GM23338 (cell line): ENCODE results near the gene ANKRD2. TPM values are rescaled to one million over a fixed set of nuclear protein-coding genes. Genes with fewer than 3 reads are reported as not detected.

ENCODE experiments used
- ATAC-seq: fragments of 200-7000 bp; cut with Tn5 transposase; 3 replicates; pipeline ENCODE4 v1.9.1; 2020
- DNase-seq: peaks from one replicate; pipeline ENCODE4 v3.0.0-alpha.2; 2015; ENCODE audit warnings: low spot score
- H2AFZ ChIP-seq: fragments of 200-600 bp; sonication (generic); 2 replicates; pipeline ENCODE4 v1.8.0; 2016; ENCODE audit warnings: antibody characterized with exemption, mild to moderate bottlenecking, moderate library complexity
- H3F3A ChIP-seq: fragments of 200-600 bp; sonication (generic); replicated peaks from 2 replicates; pipeline ENCODE4 v1.8.0; 2017; ENCODE audit warnings: antibody characterized with exemption, mixed run types, low read depth
- H3K27ac ChIP-seq: fragments of 200-600 bp; sonication (generic); 2 replicates; pipeline ENCODE4 v1.6.1; 2016; ENCODE audit warnings: low read depth
- H3K27me3 ChIP-seq: fragments of 200-600 bp; sonication (generic); 2 replicates; pipeline ENCODE4 v1.8.0; 2016; ENCODE audit warnings: mild to moderate bottlenecking, mixed run types, moderate library complexity; ENCODE audit not compliant: insufficient read depth
- H3K36me3 ChIP-seq: fragments of 200-600 bp; sonication (generic); 2 replicates; pipeline ENCODE4 v1.8.0; 2016; ENCODE audit warnings: mild to moderate bottlenecking; ENCODE audit not compliant: insufficient read depth
- H3K4me1 ChIP-seq: fragments of 200-600 bp; sonication (generic); 2 replicates; pipeline ENCODE4 v1.8.0; 2016; ENCODE audit warnings: mild to moderate bottlenecking, moderate library complexity; ENCODE audit not compliant: insufficient read depth
- H3K4me2 ChIP-seq: fragments of 200-600 bp; sonication (generic); 2 replicates; pipeline ENCODE4 v1.7.1; 2017; ENCODE audit warnings: mixed run types
- H3K4me3 ChIP-seq: fragments of 200-600 bp; sonication (generic); 2 replicates; pipeline ENCODE4 v1.6.1; 2016; ENCODE audit warnings: mixed run types
- H3K79me2 ChIP-seq: fragments of 200-600 bp; sonication (generic); replicated peaks from 2 replicates; pipeline ENCODE4 v1.8.0; 2017; ENCODE audit warnings: mild to moderate bottlenecking; ENCODE audit not compliant: insufficient read depth
- H3K9me2 ChIP-seq: fragments of 200-600 bp; sonication (generic); 2 replicates; pipeline ENCODE4 v1.8.0; 2017; ENCODE audit not compliant: insufficient read depth
- H4K20me1 ChIP-seq: fragments of 200-600 bp; sonication (generic); replicated peaks from 2 replicates; pipeline ENCODE4 v1.8.0; 2017; ENCODE audit warnings: mild to moderate bottlenecking; ENCODE audit not compliant: insufficient read depth
- H3K27ac Mint-ChIP-seq: 2 replicates; pipeline ENCODE4 v1.8.0; 2020; ENCODE audit warnings: inconsistent platforms, mild to moderate bottlenecking, moderate library complexity, mixed read lengths
- H3K27me3 Mint-ChIP-seq: 3 replicates; pipeline ENCODE4 v1.8.0; 2022; ENCODE audit warnings: low read depth, mild to moderate bottlenecking, moderate library complexity, mixed read lengths, inconsistent platforms; ENCODE audit not compliant: insufficient read depth, poor library complexity
- H3K36me3 Mint-ChIP-seq: 3 replicates; pipeline ENCODE4 v1.8.0; 2021; ENCODE audit warnings: low read depth, mild to moderate bottlenecking, inconsistent platforms, moderate library complexity, mixed read lengths
- H3K4me1 Mint-ChIP-seq: 3 replicates; pipeline ENCODE4 v1.8.0; 2020; ENCODE audit warnings: mild to moderate bottlenecking, inconsistent platforms, mixed read lengths
- H3K4me3 Mint-ChIP-seq: 3 replicates; pipeline ENCODE4 v1.8.0; 2021; ENCODE audit warnings: moderate library complexity, mild to moderate bottlenecking, inconsistent platforms, mixed read lengths
- H3K9me3 Mint-ChIP-seq: 3 replicates; pipeline ENCODE4 v1.8.0; 2020; ENCODE audit warnings: moderate library complexity, mild to moderate bottlenecking, inconsistent platforms, mixed read lengths
- CREB1 ChIP-seq: fragments of 250-450 bp; sonication (Bioruptor Pico); IDR thresholded peaks from 2 replicates; pipeline ENCODE4 v1.5.0; 2020; ENCODE audit warnings: low read depth, mild to moderate bottlenecking, moderate library complexity
- ETS1 ChIP-seq: IDR thresholded peaks from 2 replicates; pipeline ENCODE4 v1.6.1; 2016; ENCODE audit warnings: antibody characterized with exemption
- JUNB ChIP-seq: IDR thresholded peaks from one replicate; pipeline ENCODE4 v1.6.1; 2016; ENCODE audit warnings: antibody characterized with exemption; ENCODE audit not compliant: unreplicated experiment
- POLR2AphosphoS5 ChIP-seq: IDR thresholded peaks from 2 replicates; pipeline ENCODE4 v1.6.1; 2016; ENCODE audit warnings: antibody characterized with exemption, low read depth
- ZNF114 ChIP-seq: fragments of 250-450 bp; sonication (Bioruptor Pico); IDR thresholded peaks from 2 replicates; pipeline ENCODE4 v1.5.0; 2020; ENCODE audit warnings: mild to moderate bottlenecking, moderate library complexity
- ZNF331 ChIP-seq: fragments of 250-450 bp; sonication (Bioruptor Pico); IDR thresholded peaks from 2 replicates; pipeline ENCODE4 v1.5.0; 2020; ENCODE audit warnings: low read depth, mild to moderate bottlenecking, moderate library complexity
- polyA plus RNA-seq: library from polyadenylated mRNA; unstranded; fragments of >200 nt; fragmentation: Nextera tagmentation; extraction: Ambion mirVana; gene quantifications from 2 replicates; pipeline ENCODE4 v1.2.1, GENCODE V29; 2016
- total RNA-seq: library from RNA; depleted of rRNA; stranded (reverse); fragments of >200 nt; shearing (Covaris generic); gene quantifications from 2 replicates; pipeline ENCODE4 v1.2.3, GENCODE V29; 2014
- TF ChIP-seq, protein P1 (sequence below): fragments of 250-450 bp; sonication (Bioruptor Pico); IDR thresholded peaks from 2 replicates; pipeline ENCODE4 v1.5.0; 2020; ENCODE audit warnings: mild to moderate bottlenecking, moderate library complexity

Gene ANKRD2
- total and polyA plus RNA-seq, 2 experiments from 2014 or later, result not detected

DNA sequence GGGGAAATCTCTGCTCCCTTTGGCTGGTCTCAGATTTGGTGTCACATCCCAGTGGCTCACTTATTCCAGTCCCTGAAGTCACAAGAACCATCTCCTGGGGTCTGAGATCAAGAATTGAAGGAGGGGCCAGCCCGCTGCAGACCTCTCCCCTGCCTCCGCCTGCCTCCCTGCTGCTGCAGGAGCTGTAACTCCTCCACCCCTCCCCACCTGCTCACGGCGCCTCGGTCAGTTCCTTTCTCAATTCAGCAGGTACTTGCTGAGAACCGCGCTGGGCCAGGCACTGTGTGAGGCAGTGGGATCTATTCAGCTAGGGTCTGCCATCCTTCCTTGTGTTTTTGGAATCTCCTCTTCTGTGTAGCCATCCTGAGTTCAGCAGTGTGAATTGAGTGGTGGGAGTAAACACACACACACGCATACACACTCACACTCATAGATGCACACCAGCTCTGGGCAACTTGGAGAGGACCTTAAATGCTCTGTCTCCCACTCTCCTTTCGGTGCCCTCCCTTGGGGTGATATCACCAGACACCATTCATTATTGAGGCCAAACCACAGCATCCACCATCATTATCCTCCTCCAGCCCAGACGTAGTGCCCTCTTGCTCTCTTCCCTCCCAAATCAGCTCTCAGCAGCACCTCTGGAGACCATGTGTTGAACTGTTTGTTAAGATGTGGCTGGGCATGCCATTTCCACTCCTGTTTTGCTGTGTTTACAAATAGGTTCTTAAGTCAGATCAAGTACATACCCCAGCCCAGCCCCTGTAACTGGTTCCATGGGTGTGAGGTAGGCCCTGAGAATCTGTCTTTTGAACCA lies 22.0 kb upstream of the ANKRD2 start (continued):
- TF ChIP-seq, protein P1, sequence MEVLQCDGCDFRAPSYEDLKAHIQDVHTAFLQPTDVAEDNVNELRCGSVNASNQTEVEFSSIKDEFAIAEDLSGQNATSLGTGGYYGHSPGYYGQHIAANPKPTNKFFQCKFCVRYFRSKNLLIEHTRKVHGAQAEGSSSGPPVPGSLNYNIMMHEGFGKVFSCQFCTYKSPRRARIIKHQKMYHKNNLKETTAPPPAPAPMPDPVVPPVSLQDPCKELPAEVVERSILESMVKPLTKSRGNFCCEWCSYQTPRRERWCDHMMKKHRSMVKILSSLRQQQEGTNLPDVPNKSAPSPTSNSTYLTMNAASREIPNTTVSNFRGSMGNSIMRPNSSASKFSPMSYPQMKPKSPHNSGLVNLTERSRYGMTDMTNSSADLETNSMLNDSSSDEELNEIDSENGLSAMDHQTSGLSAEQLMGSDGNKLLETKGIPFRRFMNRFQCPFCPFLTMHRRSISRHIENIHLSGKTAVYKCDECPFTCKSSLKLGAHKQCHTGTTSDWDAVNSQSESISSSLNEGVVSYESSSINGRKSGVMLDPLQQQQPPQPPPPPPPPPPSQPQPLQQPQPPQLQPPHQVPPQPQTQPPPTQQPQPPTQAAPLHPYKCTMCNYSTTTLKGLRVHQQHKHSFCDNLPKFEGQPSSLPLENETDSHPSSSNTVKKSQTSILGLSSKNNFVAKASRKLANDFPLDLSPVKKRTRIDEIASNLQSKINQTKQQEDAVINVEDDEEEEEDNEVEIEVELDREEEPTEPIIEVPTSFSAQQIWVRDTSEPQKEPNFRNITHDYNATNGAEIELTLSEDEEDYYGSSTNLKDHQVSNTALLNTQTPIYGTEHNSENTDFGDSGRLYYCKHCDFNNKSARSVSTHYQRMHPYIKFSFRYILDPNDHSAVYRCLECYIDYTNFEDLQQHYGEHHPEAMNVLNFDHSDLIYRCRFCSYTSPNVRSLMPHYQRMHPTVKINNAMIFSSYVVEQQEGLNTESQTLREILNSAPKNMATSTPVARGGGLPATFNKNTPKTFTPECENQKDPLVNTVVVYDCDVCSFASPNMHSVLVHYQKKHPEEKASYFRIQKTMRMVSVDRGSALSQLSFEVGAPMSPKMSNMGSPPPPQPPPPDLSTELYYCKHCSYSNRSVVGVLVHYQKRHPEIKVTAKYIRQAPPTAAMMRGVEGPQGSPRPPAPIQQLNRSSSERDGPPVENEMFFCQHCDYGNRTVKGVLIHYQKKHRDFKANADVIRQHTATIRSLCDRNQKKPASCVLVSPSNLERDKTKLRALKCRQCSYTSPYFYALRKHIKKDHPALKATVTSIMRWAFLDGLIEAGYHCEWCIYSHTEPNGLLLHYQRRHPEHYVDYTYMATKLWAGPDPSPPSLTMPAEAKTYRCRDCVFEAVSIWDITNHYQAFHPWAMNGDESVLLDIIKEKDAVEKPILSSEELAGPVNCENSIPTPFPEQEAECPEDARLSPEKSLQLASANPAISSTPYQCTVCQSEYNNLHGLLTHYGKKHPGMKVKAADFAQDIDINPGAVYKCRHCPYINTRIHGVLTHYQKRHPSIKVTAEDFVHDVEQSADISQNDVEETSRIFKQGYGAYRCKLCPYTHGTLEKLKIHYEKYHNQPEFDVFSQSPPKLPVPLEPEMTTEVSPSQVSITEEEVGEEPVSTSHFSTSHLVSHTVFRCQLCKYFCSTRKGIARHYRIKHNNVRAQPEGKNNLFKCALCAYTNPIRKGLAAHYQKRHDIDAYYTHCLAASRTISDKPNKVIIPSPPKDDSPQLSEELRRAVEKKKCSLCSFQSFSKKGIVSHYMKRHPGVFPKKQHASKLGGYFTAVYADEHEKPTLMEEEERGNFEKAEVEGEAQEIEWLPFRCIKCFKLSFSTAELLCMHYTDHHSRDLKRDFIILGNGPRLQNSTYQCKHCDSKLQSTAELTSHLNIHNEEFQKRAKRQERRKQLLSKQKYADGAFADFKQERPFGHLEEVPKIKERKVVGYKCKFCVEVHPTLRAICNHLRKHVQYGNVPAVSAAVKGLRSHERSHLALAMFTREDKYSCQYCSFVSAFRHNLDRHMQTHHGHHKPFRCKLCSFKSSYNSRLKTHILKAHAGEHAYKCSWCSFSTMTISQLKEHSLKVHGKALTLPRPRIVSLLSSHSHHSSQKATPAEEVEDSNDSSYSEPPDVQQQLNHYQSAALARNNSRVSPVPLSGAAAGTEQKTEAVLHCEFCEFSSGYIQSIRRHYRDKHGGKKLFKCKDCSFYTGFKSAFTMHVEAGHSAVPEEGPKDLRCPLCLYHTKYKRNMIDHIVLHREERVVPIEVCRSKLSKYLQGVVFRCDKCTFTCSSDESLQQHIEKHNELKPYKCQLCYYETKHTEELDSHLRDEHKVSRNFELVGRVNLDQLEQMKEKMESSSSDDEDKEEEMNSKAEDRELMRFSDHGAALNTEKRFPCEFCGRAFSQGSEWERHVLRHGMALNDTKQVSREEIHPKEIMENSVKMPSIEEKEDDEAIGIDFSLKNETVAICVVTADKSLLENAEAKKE (CRISPR knock-in tag), result no peak
- TF ChIP-seq CREB1 (CRISPR knock-in tag) (no peak), POLR2AphosphoS5 (no peak), ZNF114 (CRISPR knock-in tag) (no peak)

DNA sequence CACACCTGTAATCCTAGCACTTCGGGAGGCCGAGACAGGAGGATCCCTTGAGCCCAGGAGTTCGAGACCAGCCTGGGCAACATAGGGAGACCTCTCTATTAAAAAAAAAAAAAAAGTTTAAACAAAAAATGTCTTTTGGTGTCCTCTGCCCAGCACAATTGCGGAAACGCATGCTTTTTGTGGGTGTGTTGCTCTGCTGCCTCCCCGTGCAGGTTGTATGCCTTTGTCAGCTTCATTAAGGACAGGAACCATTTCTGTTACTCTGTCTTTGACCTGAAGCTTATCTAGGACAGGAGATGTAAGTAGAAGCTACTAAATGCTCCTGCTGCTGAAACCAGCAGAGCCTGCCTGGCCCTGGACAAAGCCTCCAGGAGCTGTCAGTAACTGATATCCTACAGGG lies 21.3 kb upstream of the ANKRD2 start:
- Histone ChIP-seq H3K4me2 (no peak overlapping the region), H3K9me2 (no peaks in the 10 kb centered on the region), H3K27me3 (no peaks in the 10 kb centered on the region), H3K79me2 (peaks cover 2% of the 10 kb centered on the region), H3K4me3 (no peak overlapping the region), H3K4me1 (peaks cover 24% of the 10 kb centered on the region), H3K36me3 (no peaks in the 10 kb centered on the region), H4K20me1 (no peaks in the 10 kb centered on the region), H3K27ac (peak overlapping the region; percentile 87; the same call in 1 of the 2 replicates), H2AFZ (no peak overlapping the region), H3F3A (0 out of 2 replicates have a peak, but pooled peaks cover 6% of the 10 kb centered on the region)
- Mint-ChIP-seq H3K27me3 (peaks cover 8% of the 10 kb centered on the region), H3K9me3 (peaks cover 14% of the 10 kb centered on the region), H3K4me3 (no peak overlapping the region), H3K27ac (no peak overlapping the region), H3K36me3 (peaks cover 10% of the 10 kb centered on the region; the same call in 2 of the 3 replicates), H3K4me1 (peaks cover 30% of the 10 kb centered on the region)
- DNase-seq, result no peak
- no peak for ATAC-seq
- TF ChIP-seq, protein P1 (CRISPR knock-in tag), result no peak
- TF ChIP-seq JUNB (no peak), ZNF331 (CRISPR knock-in tag) (no peak), ETS1 (no peak)
